Measurements from ENCODE around the gene ARSG.

DNA sequence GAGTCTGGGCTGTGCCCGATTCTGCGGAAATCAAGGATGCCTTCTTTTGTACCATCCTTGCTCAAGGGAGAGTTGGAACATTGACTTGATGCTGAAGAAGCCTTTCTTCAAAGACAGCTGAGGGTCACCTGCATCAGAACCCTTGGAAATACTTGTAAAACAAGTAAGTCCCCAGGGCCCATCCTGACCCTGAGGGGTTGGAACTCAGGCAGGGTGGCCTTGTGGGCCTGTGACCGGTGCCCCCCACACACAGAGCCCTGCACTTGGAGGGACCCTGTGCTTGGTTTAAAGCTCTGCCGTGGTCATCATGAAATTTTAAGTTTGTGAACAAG is 109.1 kb downstream of the ARSG start:
- TF ChIP-seq, protein P1, sequence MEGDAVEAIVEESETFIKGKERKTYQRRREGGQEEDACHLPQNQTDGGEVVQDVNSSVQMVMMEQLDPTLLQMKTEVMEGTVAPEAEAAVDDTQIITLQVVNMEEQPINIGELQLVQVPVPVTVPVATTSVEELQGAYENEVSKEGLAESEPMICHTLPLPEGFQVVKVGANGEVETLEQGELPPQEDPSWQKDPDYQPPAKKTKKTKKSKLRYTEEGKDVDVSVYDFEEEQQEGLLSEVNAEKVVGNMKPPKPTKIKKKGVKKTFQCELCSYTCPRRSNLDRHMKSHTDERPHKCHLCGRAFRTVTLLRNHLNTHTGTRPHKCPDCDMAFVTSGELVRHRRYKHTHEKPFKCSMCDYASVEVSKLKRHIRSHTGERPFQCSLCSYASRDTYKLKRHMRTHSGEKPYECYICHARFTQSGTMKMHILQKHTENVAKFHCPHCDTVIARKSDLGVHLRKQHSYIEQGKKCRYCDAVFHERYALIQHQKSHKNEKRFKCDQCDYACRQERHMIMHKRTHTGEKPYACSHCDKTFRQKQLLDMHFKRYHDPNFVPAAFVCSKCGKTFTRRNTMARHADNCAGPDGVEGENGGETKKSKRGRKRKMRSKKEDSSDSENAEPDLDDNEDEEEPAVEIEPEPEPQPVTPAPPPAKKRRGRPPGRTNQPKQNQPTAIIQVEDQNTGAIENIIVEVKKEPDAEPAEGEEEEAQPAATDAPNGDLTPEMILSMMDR (IDR thresholded peaks at IDR 0.05): no peak
- TF ChIP-seq POLR2A (IDR thresholded peaks at IDR 0.05): no peak
